ENCODE results near the gene TOMM40L.

DNA sequence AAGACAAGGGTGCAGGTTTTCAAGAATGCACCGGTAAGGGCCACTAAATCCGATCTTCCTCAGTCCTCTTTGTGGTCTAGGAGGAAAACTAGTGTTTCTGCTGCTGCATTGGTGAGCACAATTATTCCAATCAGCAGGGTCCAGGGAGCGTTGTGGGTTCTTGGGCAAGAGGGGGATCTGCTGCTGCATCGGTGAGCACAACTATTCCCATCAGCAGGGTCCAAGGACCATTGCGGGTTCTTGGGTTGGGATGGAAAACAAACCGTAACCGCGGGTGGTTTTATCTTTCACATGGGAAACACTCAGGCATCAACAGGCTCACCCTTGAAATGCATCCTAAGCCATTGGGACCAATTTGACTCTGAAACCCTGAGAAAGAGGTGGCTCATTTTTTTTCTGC, 25.7 kb downstream of the TOMM40L start:
- TF ChIP-seq ZNF274 (IDR thresholded peaks at IDR 0.05; ENCODE audit: low read depth, low read length) (no peak), YY1 (IDR thresholded peaks at IDR 0.05; ENCODE audit: insufficient read depth, insufficient read length) (no peak), SUZ12 (IDR thresholded peaks at IDR 0.05; ENCODE audit: extremely low read depth, insufficient read depth, insufficient read length) (no peak)
